ENCODE data around the gene KREMEN1. TPM values are rescaled to one million over a fixed set of nuclear protein-coding genes. Genes with fewer than 3 reads are reported as not detected.

KREMEN1 gene
- total and polyA plus RNA-seq, 9 of the 15 experiments (the other 6 are each of a cell fraction or from before 2014, with no cell fraction given), result 0.69 to 11.5 (median 4.3) TPM

DNA sequence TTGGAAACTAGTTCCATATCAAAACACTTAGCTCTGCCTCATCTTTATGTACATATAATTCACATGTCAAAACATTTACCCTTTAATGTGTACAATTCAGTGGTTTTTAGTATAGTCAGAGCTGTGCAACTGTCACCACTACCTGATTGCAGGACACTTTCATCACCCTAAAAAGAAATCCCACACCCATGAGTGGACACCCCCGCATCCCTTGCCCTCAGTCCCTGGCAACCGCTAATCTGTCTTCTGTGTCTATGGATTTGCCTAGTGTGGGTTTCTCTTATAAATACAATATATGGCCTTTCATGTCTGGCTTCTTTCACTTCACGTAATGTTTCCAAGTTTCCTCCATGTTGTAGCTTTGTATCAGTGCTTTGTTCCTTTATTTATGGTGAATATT is 124.3 kb downstream of the KREMEN1 start (continued):
- TF ChIP-seq, protein P1, sequence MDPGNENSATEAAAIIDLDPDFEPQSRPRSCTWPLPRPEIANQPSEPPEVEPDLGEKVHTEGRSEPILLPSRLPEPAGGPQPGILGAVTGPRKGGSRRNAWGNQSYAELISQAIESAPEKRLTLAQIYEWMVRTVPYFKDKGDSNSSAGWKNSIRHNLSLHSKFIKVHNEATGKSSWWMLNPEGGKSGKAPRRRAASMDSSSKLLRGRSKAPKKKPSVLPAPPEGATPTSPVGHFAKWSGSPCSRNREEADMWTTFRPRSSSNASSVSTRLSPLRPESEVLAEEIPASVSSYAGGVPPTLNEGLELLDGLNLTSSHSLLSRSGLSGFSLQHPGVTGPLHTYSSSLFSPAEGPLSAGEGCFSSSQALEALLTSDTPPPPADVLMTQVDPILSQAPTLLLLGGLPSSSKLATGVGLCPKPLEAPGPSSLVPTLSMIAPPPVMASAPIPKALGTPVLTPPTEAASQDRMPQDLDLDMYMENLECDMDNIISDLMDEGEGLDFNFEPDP (CRISPR knock-in tag; IDR thresholded peaks at IDR 0.05), result no peak
- no peak for TF ChIP-seq HNRNPUL1 (IDR thresholded peaks at IDR 0.05; ENCODE audit: low read length)
- no peak for TF ChIP-seq COPS2 (conservative IDR thresholded peaks at IDR 0.05)
- TF ChIP-seq, protein P2, sequence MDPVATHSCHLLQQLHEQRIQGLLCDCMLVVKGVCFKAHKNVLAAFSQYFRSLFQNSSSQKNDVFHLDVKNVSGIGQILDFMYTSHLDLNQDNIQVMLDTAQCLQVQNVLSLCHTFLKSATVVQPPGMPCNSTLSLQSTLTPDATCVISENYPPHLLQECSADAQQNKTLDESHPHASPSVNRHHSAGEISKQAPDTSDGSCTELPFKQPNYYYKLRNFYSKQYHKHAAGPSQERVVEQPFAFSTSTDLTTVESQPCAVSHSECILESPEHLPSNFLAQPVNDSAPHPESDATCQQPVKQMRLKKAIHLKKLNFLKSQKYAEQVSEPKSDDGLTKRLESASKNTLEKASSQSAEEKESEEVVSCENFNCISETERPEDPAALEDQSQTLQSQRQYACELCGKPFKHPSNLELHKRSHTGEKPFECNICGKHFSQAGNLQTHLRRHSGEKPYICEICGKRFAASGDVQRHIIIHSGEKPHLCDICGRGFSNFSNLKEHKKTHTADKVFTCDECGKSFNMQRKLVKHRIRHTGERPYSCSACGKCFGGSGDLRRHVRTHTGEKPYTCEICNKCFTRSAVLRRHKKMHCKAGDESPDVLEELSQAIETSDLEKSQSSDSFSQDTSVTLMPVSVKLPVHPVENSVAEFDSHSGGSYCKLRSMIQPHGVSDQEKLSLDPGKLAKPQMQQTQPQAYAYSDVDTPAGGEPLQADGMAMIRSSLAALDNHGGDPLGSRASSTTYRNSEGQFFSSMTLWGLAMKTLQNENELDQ (CRISPR knock-in tag; IDR thresholded peaks at IDR 0.05; ENCODE audit: borderline replicate concordance), result no peak
- TF ChIP-seq MAFK (IDR thresholded peaks at IDR 0.05; ENCODE audit: low read length), result no peak
- TF ChIP-seq, protein P3, sequence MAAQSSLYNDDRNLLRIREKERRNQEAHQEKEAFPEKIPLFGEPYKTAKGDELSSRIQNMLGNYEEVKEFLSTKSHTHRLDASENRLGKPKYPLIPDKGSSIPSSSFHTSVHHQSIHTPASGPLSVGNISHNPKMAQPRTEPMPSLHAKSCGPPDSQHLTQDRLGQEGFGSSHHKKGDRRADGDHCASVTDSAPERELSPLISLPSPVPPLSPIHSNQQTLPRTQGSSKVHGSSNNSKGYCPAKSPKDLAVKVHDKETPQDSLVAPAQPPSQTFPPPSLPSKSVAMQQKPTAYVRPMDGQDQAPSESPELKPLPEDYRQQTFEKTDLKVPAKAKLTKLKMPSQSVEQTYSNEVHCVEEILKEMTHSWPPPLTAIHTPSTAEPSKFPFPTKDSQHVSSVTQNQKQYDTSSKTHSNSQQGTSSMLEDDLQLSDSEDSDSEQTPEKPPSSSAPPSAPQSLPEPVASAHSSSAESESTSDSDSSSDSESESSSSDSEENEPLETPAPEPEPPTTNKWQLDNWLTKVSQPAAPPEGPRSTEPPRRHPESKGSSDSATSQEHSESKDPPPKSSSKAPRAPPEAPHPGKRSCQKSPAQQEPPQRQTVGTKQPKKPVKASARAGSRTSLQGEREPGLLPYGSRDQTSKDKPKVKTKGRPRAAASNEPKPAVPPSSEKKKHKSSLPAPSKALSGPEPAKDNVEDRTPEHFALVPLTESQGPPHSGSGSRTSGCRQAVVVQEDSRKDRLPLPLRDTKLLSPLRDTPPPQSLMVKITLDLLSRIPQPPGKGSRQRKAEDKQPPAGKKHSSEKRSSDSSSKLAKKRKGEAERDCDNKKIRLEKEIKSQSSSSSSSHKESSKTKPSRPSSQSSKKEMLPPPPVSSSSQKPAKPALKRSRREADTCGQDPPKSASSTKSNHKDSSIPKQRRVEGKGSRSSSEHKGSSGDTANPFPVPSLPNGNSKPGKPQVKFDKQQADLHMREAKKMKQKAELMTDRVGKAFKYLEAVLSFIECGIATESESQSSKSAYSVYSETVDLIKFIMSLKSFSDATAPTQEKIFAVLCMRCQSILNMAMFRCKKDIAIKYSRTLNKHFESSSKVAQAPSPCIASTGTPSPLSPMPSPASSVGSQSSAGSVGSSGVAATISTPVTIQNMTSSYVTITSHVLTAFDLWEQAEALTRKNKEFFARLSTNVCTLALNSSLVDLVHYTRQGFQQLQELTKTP (IDR thresholded peaks at IDR 0.05; ENCODE audit: low read depth in 1 of 2, partially characterized antibody in 2 of 2), result no peak
- TF ChIP-seq SMARCE1 (IDR thresholded peaks at IDR 0.05), result no peak
- no peak for TF ChIP-seq FOXK2 (conservative IDR thresholded peaks at IDR 0.05 in 1 of 2, IDR thresholded peaks at IDR 0.05 in 1 of 2; ENCODE audit: low read depth in 2 of 2)
- TF ChIP-seq, protein P4, sequence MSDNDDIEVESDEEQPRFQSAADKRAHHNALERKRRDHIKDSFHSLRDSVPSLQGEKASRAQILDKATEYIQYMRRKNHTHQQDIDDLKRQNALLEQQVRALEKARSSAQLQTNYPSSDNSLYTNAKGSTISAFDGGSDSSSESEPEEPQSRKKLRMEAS (CRISPR knock-in tag; IDR thresholded peaks at IDR 0.05), result no peak
- no peak for TF ChIP-seq ZNF133 (CRISPR knock-in tag; IDR thresholded peaks at IDR 0.05)
- TF ChIP-seq, protein P5, sequence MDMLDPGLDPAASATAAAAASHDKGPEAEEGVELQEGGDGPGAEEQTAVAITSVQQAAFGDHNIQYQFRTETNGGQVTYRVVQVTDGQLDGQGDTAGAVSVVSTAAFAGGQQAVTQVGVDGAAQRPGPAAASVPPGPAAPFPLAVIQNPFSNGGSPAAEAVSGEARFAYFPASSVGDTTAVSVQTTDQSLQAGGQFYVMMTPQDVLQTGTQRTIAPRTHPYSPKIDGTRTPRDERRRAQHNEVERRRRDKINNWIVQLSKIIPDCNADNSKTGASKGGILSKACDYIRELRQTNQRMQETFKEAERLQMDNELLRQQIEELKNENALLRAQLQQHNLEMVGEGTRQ (CRISPR knock-in tag; IDR thresholded peaks at IDR 0.05), result no peak
- TF ChIP-seq, protein P6, sequence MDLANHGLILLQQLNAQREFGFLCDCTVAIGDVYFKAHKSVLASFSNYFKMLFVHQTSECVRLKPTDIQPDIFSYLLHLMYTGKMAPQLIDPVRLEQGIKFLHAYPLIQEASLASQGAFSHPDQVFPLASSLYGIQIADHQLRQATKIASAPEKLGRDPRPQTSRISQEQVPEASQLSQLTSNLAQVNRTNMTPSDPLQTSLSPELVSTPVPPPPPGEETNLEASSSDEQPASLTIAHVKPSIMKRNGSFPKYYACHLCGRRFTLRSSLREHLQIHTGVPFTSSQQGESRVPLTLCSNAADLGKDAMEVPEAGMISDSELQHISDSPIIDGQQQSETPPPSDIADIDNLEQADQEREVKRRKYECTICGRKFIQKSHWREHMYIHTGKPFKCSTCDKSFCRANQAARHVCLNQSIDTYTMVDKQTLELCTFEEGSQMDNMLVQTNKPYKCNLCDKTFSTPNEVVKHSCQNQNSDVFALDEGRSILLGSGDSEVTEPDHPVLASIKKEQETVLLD (IDR thresholded peaks at IDR 0.05), result no peak
- TF ChIP-seq, protein P7, sequence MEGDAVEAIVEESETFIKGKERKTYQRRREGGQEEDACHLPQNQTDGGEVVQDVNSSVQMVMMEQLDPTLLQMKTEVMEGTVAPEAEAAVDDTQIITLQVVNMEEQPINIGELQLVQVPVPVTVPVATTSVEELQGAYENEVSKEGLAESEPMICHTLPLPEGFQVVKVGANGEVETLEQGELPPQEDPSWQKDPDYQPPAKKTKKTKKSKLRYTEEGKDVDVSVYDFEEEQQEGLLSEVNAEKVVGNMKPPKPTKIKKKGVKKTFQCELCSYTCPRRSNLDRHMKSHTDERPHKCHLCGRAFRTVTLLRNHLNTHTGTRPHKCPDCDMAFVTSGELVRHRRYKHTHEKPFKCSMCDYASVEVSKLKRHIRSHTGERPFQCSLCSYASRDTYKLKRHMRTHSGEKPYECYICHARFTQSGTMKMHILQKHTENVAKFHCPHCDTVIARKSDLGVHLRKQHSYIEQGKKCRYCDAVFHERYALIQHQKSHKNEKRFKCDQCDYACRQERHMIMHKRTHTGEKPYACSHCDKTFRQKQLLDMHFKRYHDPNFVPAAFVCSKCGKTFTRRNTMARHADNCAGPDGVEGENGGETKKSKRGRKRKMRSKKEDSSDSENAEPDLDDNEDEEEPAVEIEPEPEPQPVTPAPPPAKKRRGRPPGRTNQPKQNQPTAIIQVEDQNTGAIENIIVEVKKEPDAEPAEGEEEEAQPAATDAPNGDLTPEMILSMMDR (IDR thresholded peaks at IDR 0.05 in 2 of 3, conservative IDR thresholded peaks at IDR 0.05 in 1 of 3; ENCODE audit: insufficient read depth in 2 of 3, low read depth in 1 of 3, low read length in 3 of 3), result no peak
- TF ChIP-seq CEBPG (CRISPR knock-in tag; IDR thresholded peaks at IDR 0.05), result peak; percentile 92
- TF ChIP-seq CEBPG (tag; conservative IDR thresholded peaks at IDR 0.05 in 1 of 2, IDR thresholded peaks at IDR 0.05 in 1 of 2), result peak; percentile 75 to 97
